ENCODE measurements around the gene EIF4G3.

The EIF4G3 gene

DNA sequence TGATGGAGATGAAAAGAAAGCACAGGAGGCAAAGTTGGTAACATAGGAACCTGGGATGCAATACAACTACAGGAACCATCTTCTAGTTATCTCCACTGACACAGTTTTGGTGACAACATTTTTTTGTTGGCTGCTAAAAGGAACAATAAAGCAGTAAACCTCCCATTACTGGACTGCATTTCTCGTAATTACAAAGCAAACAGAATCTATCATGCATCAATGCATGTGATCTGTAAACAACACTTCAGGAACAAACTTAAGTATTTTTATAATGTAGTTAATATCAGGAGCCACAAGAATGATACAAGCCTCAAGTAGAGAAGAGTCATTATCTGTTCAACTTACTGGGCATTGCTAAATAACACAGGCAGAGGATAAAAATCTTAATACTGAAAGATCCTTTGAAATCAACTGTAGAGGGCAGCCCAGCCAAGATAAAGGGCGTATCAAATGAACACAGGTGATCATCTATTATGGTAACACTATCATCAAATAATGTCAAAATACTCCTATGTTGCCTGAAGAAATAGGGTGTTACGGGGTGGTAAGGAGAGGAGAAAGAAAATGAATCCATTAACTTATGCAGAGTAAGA lies 193.3 kb downstream of the EIF4G3 start:
- no peak for DNase-seq

DNA sequence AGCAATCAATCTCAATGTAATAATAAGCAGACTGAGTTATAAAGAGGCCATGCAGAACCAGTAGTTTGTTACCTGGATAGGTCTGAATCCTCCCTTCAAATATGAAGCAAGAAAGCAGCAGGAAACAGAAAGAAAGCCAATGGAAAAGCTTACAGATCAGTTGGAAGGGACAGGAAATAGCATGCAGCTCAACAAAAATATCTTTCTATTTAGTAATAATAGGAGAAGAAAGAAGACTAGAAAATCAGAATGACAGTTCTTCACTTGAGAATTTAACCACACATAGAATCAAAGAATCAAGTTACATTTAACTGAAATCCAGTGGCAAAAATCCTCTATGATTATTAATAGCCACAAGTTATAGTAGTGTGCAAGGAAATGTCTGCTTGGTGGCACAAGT lies 194.4 kb downstream of the EIF4G3 start:
- no peak for DNase-seq

DNA sequence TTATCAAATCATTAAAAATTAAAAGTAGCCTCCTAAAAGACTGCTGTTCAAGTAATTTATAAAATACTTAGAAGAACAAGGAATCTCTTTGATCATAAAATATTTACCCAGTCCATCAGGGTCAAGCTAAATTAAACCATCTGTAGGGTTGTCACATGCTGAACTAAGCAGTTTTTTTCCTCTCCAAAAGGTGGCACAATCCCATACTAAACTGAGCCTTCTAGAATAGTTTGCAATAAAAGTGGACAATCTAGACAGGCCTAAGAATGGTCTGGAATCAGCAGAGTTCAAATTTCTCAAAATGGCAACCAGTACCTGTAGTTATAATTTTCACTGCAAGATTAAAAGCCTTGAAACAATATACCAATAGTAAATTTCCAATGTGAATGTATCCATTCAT lies 194.8 kb downstream of the EIF4G3 start:
- no peak for DNase-seq

DNA sequence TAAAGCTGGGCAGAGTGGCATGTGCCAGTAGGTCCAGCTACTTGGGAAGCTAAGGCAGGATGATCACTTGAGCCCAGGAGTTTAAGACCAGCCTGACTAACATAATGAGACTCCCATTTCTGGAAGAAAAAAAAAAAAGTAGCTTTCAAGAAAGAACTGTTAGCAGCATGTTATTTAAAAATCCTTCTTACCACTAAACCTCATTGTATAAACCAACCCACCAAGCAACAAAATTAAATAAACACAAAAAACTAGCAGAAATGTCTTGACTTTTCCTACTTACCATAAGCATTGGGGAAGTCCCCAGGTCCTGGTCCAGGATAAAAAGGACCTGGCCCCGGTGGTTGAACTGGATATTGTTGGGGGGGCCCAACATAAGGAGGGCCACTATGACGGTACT lies 196.6 kb downstream of the EIF4G3 start:
- no peak for DNase-seq

DNA sequence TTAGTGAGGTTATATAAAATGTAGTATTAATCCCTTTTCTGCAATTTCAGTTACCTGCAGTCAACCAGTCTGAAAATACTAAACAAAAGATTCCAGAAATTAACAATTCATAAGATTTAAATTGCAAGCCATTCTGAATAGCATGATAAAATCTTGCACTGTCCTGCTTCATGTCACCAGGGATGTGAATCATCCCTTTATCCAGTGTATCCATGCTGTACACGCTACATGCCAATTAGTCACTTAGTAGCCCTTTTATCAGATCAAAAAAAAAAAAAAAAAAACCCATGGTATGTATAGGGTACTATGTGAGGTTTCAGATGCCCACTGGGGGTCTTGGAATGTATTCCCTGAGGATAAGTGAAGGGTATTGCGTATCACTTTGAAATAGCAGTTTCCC lies 198.3 kb downstream of the EIF4G3 start:
- no peak for DNase-seq

DNA sequence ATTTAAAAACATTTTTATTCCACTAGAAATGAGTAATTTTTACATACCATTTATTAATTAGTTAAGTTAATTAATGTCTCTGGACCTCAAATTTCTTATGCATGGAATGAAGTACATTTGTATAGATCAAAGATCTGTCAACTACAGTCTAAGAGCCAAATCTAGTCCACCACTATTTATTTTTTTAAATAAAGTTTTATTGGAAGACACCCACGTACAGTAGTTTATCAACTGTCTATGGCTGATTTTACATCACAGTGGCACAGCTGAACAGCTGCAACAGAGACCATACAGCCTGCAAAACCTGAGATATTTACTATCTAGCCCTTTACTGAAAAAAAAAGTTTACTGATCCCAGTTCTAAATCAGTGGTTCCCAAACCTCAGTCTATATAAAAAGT lies 201.0 kb downstream of the EIF4G3 start:
- no peak for DNase-seq

DNA sequence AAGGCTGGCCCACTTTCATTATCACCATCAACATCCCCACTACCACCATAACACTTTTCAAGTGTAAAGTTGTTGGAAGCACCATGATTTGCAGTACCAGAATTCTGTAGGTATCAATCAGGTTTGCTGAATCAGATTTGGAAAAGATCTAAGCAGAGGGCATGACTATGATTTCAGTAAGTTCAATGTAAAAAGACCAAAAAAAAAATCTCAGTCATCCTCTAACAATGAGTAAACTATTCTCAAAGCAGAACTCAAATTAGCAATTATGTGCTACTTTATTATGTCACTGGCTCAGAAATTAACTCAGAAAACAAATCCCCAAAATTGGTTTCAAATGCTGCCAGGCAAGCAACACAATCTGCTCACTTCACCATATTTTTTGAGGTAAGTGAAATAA lies 201.7 kb downstream of the EIF4G3 start:
- DNase-seq = no peak

DNA sequence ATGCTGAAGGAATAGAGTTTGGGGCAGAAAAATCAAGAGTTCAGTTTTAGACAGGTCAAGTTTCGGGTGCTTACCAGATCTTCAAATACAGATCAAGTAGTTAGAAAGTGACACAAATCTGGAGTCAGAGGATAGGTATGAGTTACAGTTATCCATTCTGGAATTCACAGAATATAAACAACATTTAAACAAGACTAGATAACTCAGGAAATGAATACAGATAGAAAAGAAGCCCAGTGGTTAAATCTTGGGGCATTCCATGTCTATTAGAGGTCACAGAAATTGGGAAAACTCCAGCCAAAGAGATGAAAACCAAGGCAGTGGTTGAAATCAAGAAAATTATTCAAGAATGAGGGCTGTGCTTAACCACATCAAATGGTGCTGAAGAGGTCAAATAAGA lies 202.6 kb downstream of the EIF4G3 start:
- no peak for DNase-seq

DNA sequence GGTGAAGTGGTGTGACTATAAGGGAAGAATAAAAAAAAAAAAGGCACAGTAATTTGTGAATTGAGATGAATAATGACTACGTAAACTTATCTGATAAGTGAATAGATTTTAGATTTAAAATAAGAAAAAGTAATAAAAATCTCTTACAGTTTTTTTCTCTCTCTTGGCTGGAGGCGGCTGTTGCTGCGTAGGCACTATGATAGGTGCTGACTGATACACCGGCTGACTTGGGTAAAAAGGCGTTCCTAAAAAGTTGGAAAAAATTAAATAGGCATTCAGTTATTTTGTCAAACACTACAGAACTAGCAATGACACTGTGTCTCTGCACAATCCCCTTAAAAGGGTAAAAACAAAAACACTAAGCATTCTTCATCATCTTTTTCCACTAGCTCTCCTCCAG lies 203.8 kb downstream of the EIF4G3 start:
- no peak for DNase-seq

DNA sequence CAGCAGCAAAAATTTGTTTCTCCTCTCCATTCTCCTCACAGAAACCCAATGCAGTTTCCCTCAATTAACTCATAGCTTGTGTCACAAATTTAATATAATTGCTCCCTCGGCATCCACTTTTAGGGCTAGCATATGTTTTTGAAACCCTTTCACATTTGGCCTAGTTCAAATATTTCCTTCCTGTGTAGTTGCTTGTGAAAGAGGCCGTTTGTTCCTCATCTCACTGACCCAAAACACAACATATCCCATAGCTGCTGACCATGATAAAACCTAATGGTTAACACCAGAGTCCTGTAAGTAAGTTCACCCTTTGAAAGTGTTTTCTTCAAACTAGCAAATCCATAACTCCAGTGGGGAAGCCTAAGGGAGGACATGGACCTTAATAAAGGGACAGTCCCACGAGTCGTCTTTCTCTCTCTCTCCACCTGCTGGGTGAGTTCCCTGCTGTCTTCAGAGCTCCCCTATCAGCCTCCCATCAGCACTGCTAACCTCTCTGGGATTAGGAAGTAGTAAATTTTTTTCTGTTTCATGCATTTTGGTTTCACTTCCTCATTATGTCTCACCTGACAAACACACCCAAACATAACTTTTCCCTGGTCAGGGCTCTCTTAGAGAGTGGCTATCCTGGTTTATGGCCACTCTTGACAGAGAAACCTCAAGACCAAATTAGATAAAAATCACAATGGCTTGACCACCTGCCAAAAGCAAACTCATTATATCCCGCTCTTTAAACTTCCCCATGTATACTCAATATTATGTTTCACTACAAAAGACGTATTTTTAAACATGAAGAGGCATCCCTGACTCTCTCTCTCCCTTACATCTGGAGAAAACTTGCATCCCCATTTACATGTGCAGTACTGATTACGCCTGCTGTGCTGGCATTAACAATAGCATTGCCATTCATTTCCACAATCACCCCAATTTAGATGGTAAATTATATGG lies 211.9 kb downstream of the EIF4G3 start:
- DNase-seq = peak; percentile 34

DNA sequence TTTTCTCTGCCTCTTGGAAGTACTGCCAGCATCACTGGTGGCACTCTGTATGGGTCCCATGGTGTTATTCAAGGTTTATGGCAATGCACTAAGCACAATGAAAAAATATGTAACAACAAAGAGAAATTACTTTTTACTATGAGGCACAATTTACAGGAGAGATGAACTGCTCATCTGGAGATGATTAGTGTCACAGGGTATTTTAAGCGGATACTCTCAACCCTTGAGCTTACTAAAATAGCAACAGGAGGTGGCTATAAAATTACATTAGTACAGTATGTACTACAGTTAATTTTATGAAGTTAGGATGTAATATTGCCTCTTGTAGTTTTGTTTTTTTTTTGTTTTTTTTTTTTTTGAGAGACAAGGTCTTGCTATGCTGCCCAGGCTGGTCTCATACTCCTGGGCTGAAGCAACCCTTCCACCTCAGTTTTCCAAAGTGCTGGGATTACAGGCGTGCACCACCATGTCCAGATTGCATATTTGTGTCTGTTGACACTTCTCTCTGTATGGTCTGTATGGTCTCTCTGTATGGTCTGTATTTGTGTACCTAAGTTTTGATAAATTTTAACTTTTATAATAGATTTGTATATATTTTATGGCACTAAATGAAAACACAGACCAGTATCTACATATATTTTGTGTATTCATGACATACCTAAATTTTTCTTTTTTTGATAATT lies 214.0 kb downstream of the EIF4G3 start:
- no peak for DNase-seq

DNA sequence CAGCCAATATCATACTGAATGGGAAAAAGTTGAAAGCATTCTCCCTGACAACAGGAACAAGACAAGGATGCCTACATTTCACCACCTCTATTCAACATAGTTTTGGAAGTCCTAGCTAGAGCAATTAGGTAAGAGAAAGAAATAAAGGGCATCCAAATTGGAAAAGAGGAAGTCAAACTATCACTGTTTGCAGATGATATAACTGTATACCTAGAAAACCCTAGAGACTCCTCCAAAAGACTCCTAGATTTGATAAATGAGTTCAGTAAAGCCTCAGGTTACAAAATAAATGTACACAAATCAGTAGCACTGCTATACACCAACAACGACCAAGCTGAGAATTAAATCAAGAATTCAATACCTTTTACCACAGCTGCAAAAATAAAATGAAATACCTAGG lies 218.3 kb downstream of the EIF4G3 start:
- no peak for DNase-seq

DNA sequence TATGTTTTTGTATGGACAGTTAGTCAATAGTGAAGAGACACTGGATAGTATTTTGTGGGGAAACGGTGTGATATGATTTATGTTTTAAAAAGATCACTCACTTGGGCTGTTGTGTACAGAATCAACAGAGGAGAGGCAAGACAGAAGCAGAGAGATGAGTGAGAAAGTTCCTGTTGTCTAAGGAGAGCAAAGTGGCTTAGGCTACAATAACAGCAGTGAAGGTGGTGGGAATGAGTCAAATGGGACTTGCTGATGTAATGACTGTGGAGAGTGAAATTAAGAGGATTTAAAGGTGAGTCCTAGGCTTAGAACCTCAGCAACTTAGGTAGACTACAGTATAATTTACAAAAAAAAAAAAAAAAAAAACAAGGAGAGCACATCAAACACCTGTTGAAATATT lies 220.4 kb downstream of the EIF4G3 start:
- no peak for DNase-seq

DNA sequence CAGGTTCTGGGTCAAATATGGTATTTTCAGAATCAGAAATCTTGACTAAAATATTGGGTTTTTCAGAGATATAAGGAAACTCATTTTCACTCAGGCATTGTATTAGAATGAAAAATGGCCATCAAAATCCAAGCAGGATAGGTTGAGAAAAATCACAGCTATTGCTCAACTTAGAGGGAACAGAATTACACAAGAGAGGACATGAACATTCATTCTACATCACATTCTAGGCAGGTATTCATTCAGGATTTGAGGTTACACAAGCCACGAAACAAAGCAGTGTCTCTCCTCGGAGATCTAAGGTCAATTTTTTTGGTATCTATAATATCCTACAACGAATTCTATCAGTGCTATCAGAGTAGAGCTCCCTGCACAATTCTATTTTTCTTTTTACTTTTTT lies 226.0 kb downstream of the EIF4G3 start:
- DNase-seq = no peak

DNA sequence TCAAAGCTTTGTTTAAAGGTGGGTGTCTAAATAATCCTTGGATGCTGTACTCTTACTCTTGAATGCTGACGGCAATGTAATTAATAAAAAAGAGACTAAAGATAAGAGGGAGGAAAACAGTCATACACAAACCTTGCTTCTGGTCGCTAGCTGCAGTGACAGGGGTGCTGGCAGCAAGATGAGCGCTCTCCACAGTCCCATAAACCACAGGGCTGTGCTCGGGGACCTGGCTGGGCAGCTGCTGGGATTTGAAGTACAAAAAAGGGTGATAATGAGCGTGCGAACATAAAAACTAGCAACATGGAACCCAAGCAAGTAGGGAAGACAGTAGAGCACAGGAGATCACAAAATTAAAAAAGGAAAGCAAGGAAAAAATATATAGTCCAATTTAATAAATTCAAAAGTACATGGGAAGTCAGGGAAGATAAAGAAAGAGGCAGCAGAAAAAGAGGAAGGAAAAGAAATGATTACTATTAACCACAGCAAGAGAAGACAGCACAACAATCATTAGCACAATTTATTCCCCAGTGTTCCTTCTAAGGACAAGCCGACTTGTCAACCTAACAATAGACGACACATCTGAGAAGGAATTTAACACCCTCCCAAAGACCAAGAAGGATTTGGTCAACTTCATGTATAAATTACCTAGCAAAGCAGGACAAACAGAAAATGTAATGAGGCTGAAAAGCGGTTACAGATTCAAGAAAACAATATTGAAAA lies 226.7 kb downstream of the EIF4G3 start:
- no peak for DNase-seq

DNA sequence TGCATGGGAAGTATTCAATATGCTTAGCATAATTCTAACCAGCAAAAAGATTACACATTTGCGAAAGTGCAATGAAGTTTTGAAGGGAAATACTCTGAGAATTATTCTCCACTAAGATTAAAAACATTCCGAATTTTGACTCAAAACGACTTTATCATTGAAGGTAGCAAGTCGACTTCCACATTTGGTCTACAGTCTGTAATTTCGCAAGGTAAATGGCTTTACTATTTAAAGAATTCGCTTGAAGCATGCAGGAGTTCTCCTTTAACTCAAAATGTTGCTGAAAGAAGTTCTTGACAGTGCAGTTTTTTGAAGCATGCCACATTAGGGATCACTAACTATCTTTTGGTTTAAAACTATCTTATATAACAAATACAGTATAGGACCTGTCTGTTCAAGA lies 228.6 kb downstream of the EIF4G3 start:
- DNase-seq = no peak

DNA sequence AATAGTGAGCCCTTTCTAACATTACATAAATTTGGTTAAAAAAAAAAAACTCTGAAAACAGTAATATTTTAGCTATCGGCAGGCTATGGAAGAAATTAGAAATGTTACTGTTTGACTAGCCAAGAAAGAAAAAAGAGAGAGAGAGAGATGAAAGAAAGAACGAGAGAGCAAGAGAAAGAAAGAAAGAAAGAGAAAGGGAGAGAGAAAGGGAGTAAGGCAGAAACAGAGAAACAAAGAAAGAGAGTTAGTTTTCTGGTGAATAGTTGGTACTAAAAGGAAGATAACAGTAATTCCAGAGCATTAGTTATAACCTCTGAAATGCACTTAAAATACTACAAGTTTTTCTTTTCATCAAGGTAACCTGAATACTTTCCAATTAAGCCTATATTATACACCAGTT lies 229.3 kb downstream of the EIF4G3 start:
- DNase-seq = no peak

DNA sequence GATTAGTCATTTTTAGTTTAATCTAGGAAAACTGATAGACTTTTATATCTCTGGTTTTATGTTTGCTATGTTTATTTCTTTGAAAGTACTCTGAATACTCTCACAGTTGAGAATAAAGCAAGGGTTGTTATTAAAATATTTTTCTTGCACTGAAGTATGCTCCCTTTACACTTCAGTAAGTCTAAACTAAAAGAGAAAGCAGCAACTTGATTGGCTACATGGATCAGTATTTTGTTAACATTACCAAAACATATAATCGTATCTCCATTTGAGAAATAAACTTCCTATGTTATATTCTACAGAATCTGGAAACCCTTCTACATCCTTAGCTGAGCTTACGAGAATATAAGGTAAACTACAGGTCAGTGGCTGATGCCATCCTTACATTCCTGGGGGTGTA lies 240.1 kb downstream of the EIF4G3 start:
- no peak for DNase-seq

DNA sequence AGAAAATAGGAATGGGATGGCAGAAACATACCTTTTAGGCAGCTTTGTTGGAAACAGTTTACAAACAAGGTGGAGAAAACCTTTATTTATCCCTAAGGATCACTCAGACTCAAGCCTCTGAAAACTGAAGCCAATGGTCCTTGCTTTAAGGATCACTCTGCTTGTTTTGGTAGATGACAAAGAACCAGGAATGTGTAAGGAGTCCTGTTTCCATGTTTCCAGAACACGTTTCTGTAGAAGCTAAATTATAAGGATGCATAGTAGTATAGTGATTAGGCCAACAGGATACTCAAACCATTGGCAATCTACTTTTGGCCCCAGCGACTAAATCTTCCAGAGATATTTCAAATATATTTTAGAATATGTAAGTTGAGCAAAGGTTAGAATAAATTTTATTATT lies 240.5 kb downstream of the EIF4G3 start:
- DNase-seq = no peak

DNA sequence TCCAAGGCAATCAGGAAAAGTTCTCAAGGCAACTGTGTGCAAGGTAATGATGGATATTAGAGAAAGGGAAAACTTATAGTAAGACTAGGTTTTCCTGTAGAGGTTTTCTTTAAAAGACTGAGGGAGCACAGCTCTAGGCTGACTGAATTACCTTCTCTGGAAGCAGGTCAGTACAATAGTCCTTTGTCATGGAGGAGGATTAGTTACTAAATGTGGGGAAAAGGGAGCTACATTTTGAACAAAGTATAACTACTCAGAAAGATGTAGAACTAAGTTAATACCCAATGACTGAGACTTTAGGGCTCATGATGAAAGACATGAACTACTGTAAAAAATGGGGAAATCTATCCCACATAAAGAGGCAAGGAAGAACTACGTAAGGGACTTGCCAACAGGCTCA lies 241.0 kb downstream of the EIF4G3 start:
- DNase-seq = no peak

DNA sequence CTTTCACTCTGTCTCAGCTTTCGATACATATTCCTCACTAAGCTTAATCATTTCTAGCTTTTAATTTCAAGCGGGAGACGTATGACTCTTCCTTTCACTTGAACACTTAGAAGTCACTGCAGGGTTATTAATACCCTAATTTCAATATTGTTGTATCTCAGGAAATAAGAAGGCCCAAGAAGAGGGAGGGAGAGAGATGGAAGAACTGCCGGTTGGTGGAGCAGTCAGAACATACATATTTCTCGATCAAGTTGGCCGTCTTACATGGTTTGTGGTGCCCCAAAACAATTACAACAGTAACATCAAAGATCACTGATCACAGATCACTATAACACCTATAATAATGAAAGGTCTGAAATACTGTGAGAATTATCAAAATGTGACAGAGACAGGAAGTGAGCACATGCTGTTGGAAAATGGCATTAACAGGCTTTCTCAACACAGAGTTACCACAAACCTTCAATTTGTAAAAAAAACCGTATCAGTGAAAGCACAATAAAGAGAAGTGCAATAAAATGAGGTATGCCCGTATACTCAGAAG lies 244.2 kb downstream of the EIF4G3 start:
- DNase-seq = no peak

DNA sequence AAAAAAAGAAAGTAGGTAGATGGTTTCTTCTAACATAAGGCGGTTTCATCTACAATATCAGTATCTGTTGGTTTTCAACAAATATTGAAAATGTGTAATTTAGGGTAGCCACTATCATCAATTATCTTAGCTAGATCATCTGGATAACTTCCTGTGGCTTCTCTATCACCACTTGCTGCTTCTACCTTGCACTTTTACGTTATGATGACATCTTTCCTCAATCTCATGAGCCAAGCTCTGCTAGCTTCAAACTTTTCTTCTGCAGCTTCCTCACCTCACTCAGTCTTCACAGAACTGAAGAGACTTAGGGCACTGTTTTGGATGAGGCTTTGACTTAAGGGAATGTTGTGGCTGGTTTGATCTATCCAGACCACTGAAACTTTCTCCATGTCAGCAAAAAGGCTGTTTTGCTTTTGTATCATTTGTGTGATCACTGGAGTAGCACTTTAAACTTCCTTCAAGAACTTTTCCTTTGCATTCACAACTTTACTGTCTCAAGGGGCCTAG lies 244.7 kb downstream of the EIF4G3 start:
- DNase-seq = no peak

DNA sequence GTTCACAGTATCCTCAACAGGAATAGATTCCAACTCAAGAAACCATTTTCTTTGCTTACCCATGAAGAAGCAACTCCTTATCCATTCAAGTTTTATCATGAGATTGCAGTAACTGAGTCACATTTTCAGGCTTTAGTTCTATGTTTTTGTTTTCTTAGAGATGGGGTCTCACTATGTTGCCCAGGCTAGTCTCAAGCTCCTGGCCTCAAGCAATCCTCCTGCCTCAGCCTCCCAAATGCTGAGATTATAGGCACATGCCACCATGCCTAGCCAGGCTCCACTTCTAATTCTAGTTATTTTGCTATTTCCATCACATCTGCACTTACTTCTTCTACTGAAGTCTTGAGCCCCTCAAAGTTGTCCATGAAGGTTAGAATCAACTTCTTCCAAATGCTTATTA lies 246.3 kb downstream of the EIF4G3 start:
- DNase-seq = no peak

Measured in DMS79 (cell line).